Measurements from ENCODE around the gene ZGPAT. TPM values are rescaled to one million over a fixed set of nuclear protein-coding genes. Genes with fewer than 3 reads are reported as not detected.
A peak's percentile ranks its signal among the peaks of the same experiment; 100 is the strongest.
"Not testable (repeated sequence)": the region's sequence is repeated elsewhere in the genome, so short reads cannot be mapped to it uniquely, and the experiment has no call there.

ZGPAT gene
- total RNA-seq, 1 experiment from 2014 or later, result 37.9 TPM

- no peaks in the 10 kb centered on the region for H3K27me3 ChIP-seq (ENCODE audit: low read length)
- intact Hi-C loops (cut with micrococcal nuclease), result loop anchor here (2.0 kb wide), 2 partner anchors 23 to 31 kb away; no protein-coding TSS in a partner anchor
- no peaks in the 10 kb centered on the region for H3K9me2 ChIP-seq (replicated peaks; ENCODE audit: low read length)
- peak; percentile 12 for DNase-seq
- H4K20me1 ChIP-seq (ENCODE audit: low read length), result no peaks in the 10 kb centered on the region
- no TSS peak for BruUV-seq (replicated peaks)
- ATAC-seq, result peak; percentile 19; the same call in 1 of the 2 replicates
- H3K27ac ChIP-seq (ENCODE audit: low read length), result no peak overlapping the region
- H3F3A ChIP-seq (ENCODE audit: low read length, unreplicated experiment), result no peaks in the 10 kb centered on the region
- peaks cover 9% of the 10 kb centered on the region; the same call in 1 of the 2 replicates for H3K4me1 ChIP-seq (ENCODE audit: insufficient read depth, low read length)
- POLR2A ChIA-PET (ENCODE audit: unreplicated experiment), result no interaction called here
- peak overlapping the region; percentile 86 for H3K9ac ChIP-seq (ENCODE audit: low read length)
- peaks cover 32% of the 10 kb centered on the region; the same call in 1 of the 2 replicates for H3K36me3 ChIP-seq (ENCODE audit: low read depth, low read length)
- 0 out of 2 replicates have a peak overlapping the region, but pooled peaks have one; percentile 92 for H2AFZ ChIP-seq (ENCODE audit: low read length)
- CTCF ChIA-PET, result no interaction called here
- H3K4me3 ChIP-seq (ENCODE audit: low read length), result peak overlapping the region; percentile 91
- TF ChIP-seq EZH2phosphoT487 (IDR thresholded peaks at IDR 0.05; ENCODE audit: borderline replicate concordance, low read length) (no peak), EZH2 (IDR thresholded peaks at IDR 0.05; ENCODE audit: low read length, unreplicated experiment) (no peak)
- TF ChIP-seq, protein P1, sequence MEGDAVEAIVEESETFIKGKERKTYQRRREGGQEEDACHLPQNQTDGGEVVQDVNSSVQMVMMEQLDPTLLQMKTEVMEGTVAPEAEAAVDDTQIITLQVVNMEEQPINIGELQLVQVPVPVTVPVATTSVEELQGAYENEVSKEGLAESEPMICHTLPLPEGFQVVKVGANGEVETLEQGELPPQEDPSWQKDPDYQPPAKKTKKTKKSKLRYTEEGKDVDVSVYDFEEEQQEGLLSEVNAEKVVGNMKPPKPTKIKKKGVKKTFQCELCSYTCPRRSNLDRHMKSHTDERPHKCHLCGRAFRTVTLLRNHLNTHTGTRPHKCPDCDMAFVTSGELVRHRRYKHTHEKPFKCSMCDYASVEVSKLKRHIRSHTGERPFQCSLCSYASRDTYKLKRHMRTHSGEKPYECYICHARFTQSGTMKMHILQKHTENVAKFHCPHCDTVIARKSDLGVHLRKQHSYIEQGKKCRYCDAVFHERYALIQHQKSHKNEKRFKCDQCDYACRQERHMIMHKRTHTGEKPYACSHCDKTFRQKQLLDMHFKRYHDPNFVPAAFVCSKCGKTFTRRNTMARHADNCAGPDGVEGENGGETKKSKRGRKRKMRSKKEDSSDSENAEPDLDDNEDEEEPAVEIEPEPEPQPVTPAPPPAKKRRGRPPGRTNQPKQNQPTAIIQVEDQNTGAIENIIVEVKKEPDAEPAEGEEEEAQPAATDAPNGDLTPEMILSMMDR (conservative IDR thresholded peaks at IDR 0.05; ENCODE audit: low read depth, low read length), result no peak
- H3K79me2 ChIP-seq (ENCODE audit: low read length), result peaks cover 25% of the 10 kb centered on the region
- no peaks in the 10 kb centered on the region for H3K9me3 ChIP-seq (ENCODE audit: low read length)
- H3K4me2 ChIP-seq (ENCODE audit: low read length), result peak overlapping the region; percentile 95
Observed at GRCh38 chr20:63659370-63659769, 48.5 kb upstream of the ZGPAT start.

DNA sequence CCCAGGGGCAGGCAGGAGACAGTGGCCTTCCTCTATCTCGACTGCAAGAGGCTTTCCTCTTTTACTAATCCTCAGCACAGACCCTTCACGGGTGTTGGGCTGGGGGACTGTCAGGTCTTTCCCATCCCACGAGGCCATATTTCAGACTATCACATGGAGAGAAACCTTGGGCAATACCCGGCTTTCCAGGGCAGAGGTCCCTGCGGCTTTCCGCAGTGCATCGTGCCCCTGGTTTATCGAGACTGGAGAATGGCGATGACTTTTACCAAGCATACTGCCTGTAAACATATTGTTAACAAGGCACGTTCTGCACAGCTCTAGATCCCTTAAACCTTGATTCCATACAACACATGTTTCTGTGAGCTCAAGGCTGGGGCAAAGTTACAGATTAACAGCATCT lies 47.7 kb upstream of the ZGPAT start:
- BruUV-seq (replicated peaks); H3K4me2 ChIP-seq (ENCODE audit: low read length); H4K20me1 ChIP-seq (ENCODE audit: low read length); DNase-seq; H3K4me3 ChIP-seq (ENCODE audit: low read length); ATAC-seq; H3F3A ChIP-seq (ENCODE audit: low read length, unreplicated experiment); CTCF ChIA-PET; H3K4me1 ChIP-seq (ENCODE audit: insufficient read depth, low read length); H2AFZ ChIP-seq (ENCODE audit: low read length); H3K27ac ChIP-seq (ENCODE audit: low read length); H3K27me3 ChIP-seq (ENCODE audit: low read length); POLR2A ChIA-PET (ENCODE audit: unreplicated experiment); H3K9ac ChIP-seq (ENCODE audit: low read length); H3K9me3 ChIP-seq (ENCODE audit: low read length); H3K9me2 ChIP-seq (replicated peaks; ENCODE audit: low read length); intact Hi-C loops (cut with micrococcal nuclease): not testable (repeated sequence)
- Histone ChIP-seq H3K36me3 (ENCODE audit: low read depth, low read length) (peaks cover 32% of the 10 kb centered on the region; the same call in 1 of the 2 replicates), H3K79me2 (ENCODE audit: low read length) (peaks cover 25% of the 10 kb centered on the region)

DNA sequence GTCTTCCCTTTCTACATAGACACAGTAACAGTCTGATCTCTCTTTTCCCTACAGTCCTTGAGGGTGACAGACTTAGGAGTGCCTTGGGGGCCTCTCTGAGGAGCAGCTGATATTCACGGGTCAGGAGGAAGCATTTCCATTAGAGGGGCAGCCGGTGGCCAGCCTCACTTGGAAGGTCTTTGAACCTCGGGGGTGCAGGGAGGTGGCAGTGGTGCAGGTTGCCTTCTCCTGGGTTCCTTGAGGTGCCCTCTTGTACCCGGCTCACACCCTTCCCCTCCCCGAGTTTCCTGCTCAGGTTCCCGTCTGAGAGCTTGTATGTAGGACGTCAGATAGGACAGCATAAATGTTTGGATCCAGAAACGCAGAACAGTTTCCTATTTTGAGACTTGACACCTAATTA lies 47.2 kb upstream of the ZGPAT start:
- BruUV-seq (replicated peaks), result no TSS peak
- no peaks in the 10 kb centered on the region for H3K9me2 ChIP-seq (replicated peaks; ENCODE audit: low read length)
- no peak overlapping the region for H3K4me2 ChIP-seq (ENCODE audit: low read length)
- DNase-seq (no peak), ATAC-seq (no peak)
- H3F3A ChIP-seq (ENCODE audit: low read length, unreplicated experiment), result no peaks in the 10 kb centered on the region
- H3K79me2 ChIP-seq (ENCODE audit: low read length), result peaks cover 25% of the 10 kb centered on the region
- H3K27me3 ChIP-seq (ENCODE audit: low read length), result no peaks in the 10 kb centered on the region
- H3K9ac ChIP-seq (ENCODE audit: low read length), result no peak overlapping the region
- H4K20me1 ChIP-seq (ENCODE audit: low read length), result no peaks in the 10 kb centered on the region
- peaks cover 9% of the 10 kb centered on the region; the same call in 1 of the 2 replicates for H3K4me1 ChIP-seq (ENCODE audit: insufficient read depth, low read length)
- no peak overlapping the region for H2AFZ ChIP-seq (ENCODE audit: low read length)
- intact Hi-C loops (cut with micrococcal nuclease), result no loop called here
- H3K4me3 ChIP-seq (ENCODE audit: low read length), result no peak overlapping the region
- ChIA-PET POLR2A (ENCODE audit: unreplicated experiment) (no interaction called here), CTCF (no interaction called here)
- no peak overlapping the region for H3K27ac ChIP-seq (ENCODE audit: low read length)
- peaks cover 35% of the 10 kb centered on the region; the same call in 1 of the 2 replicates for H3K36me3 ChIP-seq (ENCODE audit: low read depth, low read length)
- TF ChIP-seq EZH2 (IDR thresholded peaks at IDR 0.05; ENCODE audit: low read length, unreplicated experiment), result no peak
- no peak for TF ChIP-seq EZH2phosphoT487 (IDR thresholded peaks at IDR 0.05; ENCODE audit: borderline replicate concordance, low read length)
- TF ChIP-seq, protein P1 (conservative IDR thresholded peaks at IDR 0.05; ENCODE audit: low read depth, low read length), result no peak
- no peaks in the 10 kb centered on the region for H3K9me3 ChIP-seq (ENCODE audit: low read length)
